Medulla oblongata (tissue), 1 donor: ENCODE data around the gene GEN1.

Experiments used
- DNase-seq: peaks from one replicate; pipeline ENCODE4 v3.0.0-alpha.2; 2015; ENCODE audit errors: extremely low spot score

The GEN1 gene

DNA sequence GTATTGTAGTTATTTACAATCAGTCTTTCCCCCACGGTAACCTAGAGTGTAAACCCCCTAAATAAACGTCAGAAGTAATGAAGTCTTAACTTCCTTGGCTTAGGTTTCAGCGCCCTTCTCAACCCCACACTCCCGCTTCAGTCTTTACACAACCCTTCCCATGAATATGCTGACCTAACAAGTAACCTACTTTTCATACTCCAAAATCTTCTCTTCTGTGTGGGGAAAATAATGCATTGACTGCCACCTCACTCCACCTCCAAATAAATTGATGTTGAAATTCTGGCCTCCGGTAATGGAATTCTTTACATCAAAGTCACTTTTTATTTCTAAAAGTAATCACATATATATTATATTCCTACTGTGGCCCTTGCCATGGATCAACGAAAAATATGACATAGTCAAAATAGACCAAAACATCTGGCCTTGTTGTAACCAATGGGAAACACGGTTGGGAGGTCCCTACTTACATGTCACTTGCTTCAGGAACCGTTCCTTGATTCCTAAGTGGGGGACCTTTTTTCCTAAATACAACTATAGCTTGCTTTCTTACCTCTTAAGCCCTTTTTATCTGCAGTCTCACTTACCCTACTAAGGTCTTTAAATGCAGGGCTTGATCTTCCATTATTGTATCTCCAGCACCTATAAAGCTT lies 961 bp downstream of the GEN1 start:
- no peak for DNase-seq

DNA sequence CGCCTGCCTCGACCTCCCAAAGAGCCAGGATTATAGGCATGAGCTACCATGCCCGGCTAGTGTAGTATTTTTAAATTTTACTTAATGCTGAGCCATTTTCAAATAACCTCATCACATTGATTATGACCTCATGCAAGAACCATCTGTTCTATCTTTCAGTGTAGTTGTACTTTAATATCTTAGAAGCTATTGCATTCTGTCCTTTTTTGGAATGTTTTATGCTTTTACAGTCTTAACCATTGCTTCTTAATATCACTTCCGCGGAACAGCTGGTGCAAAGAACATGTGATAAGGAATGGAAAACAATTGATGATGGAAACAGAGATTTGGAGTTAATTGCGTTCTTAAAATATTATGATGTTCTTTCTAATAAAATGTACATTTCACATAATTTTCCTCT lies 2.7 kb downstream of the GEN1 start:
- DNase-seq = no peak

DNA sequence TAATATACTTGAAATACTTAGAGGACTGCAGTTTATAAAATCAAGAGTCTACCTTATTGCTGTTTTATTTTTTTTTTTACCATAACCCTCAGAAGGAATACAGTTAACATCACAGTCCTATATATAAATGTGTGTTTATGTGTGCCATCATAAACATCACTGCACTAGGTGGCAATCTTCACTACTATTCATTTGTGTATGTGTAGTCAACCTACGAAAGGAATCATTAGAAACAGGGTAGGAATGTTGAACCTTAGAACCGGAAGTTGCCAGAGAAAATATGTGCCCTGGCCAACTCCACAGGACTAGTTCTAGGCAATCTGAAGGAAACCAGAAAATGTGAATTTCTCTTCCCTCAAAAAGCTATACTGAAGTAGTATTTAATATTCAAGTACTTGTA lies 3.4 kb downstream of the GEN1 start:
- DNase-seq = no peak

DNA sequence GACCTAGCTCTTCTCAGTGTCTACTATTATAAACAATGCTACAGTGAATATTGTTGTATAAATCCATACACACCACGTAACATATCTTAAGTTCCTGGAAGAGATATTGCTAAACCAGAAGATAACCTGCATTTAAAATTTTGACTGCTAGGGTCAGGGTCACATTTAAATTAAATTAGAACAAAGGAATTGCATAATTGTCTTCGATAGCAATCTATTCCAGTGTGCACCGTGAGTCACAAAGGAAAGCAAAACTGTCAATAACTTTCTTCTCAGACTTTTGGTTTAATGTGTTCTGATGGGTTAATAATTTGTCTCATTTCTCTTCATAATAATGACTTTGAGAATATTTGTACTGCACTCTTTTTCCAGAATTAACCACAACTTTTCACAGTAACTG lies 4.2 kb downstream of the GEN1 start:
- DNase-seq = no peak

DNA sequence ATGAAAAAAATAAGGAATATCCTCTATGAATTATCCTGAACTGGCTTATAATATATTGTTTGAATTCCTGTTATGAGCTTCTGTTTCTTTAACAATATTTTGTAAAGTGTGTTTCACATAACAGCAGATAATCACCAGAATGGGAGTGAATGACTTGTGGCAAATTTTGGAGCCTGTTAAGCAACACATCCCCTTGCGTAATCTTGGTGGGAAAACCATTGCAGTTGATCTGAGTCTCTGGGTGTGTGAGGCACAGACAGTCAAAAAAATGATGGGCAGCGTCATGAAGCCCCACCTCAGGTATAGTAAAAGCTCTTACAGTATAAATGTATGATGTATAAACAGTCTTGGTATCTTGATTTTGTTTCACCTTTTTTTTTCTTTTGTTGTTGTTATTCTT lies 5.9 kb downstream of the GEN1 start:
- DNase-seq = no peak

DNA sequence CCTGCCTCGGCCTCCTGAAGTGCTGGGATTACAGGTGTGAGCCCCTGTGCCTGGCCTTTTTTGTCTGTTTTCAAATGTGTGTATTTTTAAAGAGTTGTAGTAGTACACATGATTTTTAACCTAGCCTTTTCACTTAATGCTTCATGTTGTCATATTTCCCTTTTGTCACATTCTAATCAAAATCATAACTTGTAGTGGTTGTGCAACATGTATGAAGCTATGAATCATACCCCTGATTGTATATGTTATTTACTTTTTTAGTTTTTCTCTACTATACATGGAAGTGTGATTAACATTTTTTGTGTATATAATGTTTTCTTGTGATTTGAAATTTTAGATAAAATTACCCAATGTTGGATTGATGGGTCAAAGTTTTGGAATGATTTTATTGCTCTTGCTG lies 8.5 kb downstream of the GEN1 start:
- DNase-seq = no peak

DNA sequence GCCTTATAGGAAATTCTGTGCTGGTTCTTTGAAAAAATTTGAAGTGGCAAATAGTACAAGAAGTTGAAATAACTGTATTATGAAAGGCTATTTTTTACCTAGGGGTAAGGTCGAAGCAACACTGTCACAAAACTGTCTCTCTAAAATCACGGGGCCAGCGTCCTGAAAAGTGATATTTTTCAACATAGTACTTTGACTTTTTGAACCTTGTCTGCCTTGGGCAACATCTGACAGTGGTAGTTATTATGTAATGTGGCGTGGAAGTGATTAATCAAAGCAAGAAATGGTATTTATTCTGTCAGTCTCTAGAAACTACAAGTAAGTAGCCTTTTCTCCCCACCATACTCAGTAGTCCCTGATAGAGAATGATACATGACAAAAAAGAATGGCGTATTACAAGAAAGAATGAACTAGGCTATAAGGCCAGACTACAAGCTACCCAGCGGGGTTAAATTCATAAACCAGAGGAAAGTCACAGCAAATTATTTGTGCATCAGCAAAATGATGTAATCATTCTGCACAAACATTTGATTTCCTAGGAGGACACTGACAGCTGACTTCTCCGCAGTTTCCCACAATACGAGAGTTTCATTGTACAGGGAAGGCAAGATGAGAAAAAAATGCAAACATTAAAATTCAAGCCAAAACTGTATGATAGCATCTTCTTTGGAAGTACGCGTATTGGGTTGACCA lies 9.8 kb downstream of the GEN1 start:
- no peak for DNase-seq

DNA sequence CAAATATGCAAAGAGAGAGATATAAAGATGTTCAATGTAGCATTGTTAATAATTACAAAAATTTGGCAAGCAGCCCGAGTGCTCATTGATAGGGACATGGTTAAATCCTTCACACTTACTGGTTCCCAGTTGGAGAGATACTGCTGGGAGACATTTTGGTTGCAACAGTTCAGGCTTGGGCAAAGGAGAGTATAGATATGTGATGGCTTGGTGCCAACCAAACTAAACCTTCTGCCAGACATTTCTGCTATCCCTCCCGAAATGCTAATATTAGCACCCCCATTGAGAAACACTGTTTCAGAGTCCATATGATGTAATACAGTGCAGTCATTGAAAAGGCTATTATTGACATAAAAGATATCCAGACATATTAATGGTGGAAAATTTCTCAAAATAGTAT lies 11.5 kb downstream of the GEN1 start:
- no peak for DNase-seq

DNA sequence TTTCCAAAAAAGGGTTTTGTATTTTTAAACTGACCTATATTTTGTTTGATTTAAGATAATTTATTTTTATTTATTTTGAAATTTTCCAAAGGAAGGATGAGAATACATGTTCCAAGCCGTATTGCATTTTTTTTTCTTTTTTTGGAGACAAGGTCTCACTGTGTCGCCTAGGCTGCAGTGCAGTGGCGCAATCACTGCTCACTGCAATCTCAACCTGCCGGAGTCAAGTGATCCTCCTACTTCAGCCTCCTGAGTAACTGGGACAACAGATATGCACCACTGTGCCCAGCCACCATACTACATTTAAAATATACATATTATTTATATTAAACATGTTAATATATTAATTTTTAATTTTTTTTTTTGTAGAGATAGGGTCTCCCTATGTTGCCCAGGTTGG lies 15.0 kb downstream of the GEN1 start:
- DNase-seq = no peak

DNA sequence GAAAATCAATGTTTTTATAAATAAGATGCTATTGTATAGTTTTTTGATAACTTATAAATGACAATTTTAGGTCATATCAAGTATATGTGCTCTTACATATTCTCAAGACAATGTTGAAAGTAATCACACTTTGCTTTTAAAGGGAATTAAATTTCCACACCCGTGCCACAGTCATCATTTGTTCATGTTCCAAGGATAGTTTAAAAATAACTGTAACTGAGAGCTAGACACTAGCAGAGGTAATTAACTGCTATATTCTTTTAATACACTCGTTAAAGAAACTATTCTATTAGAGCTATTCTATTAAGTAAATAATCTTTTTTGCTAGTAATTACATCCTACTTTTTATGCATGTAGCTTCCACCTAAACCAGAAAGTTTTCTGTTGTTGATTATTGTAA lies 18.0 kb downstream of the GEN1 start:
- DNase-seq = no peak

DNA sequence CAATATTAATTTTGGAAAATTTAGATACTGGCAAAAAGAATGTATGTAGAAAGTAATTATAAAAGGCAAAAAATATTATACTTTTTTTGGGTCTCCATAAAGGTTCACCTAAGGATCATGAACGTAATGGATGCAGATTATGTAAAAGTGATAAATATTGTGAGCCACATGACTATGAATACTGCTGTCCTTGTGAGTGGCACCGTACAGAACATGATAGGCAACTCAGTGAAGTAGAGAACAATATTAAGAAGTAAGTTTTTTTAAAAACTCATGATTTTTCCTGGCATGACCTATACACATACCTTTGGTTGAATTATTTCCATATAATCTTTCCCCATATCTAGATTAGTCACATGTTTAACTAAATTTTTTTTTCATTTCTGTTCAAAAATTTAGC lies 18.6 kb downstream of the GEN1 start:
- DNase-seq = no peak

DNA sequence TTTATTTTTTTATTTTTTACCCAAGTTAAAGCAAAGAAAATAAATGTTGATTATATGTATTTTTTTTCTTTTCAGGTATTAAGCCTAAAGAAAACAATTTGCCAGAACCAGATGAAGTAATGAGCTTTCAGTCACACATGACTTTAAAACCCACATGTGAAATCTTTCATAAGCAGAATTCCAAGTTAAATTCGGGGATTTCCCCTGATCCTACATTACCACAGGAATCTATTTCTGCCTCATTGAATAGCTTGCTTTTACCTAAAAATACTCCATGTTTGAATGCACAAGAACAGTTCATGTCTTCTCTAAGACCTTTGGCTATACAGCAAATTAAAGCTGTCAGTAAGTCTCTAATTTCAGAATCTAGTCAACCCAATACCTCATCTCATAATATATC lies 26.6 kb downstream of the GEN1 start:
- DNase-seq = no peak

DNA sequence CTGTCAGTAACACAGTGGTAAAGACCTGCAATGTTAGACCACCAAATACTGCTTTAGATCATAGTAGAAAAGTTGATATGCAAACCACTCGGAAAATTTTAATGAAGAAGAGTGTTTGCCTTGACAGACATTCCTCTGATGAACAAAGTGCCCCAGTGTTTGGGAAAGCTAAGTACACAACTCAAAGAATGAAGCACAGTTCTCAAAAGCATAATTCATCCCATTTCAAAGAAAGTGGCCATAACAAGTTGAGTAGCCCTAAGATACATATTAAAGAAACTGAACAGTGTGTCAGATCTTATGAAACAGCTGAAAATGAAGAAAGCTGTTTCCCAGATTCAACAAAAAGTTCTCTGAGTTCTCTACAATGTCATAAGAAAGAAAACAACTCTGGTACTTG lies 27.5 kb downstream of the GEN1 start:
- no peak for DNase-seq

DNA sequence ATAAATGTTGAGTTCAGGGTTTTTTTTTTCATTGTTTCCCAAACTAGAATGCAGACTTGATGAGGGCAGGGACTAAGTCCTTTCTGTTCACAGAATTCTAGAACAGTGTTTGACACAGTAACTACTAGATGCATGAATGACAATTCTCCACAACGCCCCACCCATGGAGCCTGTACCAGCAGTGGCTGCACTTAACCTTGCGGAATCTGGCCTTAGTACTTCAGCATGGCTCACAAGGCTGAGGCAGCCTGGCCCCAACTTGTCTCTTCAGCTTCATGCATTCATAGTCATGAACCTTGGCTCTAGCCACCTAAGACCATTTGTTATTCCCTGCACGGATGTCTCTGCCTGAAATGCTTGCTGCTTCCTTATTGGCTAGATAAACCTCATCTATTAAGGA lies 32.8 kb downstream of the GEN1 start:
- DNase-seq = no peak

DNA sequence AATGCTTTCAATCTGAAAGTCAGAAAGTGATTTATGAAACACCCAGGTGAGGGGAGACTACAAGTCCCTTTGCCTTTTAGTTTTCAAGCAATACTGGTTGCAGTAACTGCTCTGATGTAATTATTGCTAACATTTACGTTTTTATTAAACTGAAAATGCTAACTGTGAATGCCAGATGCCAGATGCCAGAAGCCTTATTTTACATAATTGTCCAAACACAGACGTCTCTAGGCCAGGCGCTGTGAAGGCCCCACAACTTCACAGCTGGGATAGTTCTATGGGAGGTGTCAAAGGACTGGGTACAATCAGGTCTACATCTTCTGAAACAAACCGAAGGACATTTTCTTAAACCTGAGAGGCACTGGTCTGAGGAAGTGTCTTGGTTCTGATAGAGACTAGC lies 34.8 kb downstream of the GEN1 start:
- no peak for DNase-seq

DNA sequence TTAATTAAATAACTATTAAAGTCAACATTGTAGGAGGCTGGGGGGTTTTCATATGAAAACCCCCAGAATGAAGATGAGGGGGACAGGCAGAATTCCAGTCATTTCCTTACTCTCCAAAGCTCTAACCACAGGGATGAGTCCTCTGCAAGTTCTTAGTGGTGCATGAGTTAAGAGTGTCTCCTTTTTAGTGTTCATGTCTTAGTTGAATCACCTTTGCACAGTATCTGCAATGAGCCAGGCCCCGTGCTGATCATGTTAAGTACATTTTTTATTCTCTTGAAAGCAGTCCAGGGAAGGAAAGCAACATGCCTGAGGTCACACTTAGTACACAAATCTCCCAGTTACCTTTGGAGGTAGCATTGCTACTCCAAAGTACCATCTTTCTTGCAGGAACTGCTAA lies 36.6 kb downstream of the GEN1 start:
- no peak for DNase-seq

DNA sequence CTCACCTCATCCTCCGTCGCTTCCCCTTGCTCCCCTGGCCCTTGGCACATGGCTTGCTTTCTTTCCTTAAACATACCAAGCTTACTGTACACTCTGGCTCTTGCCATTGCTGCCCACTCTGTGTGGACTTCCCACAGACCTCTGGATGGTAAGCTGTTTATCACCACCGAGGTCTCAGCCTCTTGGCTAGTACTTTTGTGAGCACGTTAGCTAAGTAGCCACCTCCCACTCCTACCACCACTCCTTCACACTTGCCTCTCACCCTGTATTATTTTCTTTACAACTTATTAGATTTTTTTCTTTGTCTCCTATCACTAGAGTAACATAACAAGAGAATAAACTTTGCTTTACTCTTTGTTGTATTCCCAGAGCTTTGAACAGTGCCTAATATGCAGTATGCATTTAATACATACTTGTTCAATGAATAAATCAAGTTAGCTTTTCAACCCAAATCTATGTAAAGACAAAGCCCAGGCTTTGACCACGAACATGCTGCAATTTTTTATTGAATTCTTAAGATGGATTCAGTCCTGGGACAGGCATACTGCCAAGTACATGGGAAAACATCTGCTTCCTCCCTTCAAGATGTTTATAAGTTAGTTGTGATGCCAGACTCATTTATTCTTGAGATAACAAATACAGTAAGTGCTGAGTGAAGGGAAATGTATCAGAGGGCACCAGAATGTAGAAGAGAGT lies 37.3 kb downstream of the GEN1 start:
- DNase-seq = no peak

DNA sequence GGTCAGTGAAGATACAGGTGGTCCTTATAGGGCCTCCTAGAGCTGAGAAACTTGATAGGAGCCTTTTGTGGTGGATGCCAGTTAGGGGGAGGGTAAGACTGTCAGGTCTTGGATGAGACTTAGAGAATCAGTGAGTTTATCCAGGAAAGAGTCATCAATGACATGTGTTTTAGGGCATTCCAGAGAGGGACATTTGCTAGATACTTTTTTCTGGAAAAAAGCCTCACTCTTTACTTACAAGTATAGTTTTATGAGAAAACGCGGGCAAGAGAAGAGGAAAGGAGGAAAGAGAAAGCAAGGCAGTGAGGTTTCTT lies 37.8 kb downstream of the GEN1 start:
- no peak for DNase-seq

DNA sequence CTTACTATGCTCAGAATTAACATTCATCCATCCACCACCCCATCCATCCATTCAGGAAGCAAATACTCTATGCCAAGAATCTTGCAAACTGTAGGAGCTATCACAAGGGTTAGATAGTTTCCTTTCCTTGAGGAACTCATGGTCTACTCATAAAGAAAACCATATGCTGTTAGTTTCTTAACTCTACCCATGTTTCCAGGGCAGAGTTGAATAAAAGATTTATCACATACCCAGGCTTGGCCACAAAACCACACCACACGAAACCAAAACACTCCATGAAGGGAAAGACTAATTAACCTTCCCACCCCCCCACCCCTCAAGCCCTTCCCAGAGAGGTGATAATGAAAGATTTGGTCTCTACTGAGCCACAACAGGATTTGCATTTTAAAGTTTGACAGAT lies 38.6 kb downstream of the GEN1 start:
- no peak for DNase-seq

DNA sequence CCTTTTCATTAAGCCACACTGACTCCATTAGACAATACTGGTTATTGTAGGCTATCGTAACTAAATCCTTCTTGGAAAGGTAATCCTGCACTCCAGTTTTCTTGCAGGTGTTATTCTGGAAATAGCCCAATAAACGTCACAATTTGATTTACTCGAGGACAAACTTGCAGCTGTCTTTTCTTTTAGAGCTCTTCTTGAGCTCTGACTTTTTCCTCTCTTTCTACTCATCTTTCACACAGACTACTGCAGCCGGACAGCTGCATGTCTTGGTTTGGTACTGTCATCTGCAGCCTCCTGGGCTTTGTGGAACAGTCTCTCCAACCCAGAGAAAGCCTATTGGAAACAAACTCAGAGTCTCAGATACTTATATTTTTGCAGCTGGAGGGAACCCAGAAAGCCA lies 39.4 kb downstream of the GEN1 start:
- no peak for DNase-seq

DNA sequence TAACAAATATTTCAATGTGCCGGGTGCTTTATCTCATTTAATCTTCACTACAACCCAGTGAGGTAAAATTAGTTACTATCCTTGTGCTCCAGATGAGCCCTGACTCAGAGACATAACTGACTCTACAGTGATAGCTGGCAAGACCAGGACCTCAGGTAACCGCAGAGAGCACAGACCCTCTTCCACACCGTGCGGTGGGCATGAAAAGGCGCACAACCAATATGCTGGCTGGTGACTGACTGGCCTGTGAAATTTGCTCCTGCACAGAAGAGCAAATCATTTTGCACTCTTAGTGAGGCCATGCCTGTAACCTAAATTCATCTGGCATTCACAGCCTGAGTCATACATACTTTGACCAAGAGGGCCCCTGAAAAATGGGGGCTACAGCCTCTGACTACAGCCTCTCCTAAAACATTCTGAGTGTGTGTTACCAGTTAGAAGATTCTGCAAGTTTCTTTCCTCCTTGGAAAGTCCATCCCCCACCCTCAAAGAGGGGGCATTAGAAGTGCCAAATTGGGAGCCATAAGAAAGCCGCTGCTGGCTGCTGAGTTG lies 39.9 kb downstream of the GEN1 start:
- DNase-seq = no peak

DNA sequence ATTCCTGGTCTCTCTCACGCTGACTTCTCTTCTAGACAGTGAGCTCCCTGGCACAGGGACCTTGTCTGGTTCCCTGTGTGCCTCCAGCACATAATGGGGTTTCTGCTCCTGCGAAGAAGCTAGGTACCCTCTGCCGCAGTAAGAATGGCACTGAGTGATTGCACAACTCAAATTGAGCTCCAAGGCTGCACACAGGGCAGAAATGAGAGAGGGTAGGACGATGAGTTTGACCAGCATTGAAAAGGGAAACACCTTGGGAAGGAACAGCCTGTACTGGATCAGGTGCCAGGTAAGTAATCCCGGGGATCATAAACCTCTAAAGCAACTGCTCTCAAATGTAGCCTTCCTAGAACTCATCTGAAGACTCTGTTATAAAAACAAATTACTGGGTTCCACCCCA lies 41.4 kb downstream of the GEN1 start:
- no peak for DNase-seq

DNA sequence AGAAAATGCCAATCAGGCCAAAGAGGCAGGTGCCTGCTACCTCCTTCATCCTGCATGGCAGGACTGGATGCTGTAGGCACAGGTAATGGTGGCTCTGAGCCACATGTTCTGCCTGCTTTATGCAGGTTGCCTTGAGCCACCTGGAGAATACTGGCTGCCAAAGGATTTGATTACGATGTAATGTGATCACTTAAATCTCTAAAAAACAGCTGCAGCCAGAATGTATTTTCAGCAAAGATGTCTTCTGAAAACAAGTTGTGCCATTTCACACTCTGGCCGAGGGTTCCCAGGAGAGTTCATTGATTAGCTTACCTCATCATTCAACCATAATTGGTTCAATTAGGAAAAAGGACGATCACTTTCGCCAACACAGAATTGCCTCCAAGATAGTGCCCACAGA lies 44.4 kb downstream of the GEN1 start:
- DNase-seq = no peak
